Trophoblast cell (in vitro differentiated cells and primary cell): ENCODE results near the gene TENM4.
A peak's percentile ranks its signal among the peaks of the same experiment; 100 is the strongest.

Source experiments
- DNase-seq, 2 donors: peaks; one replicate each; pipeline ENCODE4 v3.0.0-alpha.2; 2016
- H2AFZ ChIP-seq: 2 replicates; pipeline ENCODE4 v1.6.1; 2013; ENCODE audit warnings: low read length, moderate library complexity, mild to moderate bottlenecking; ENCODE audit not compliant: insufficient read depth, poor library complexity
- H2AK5ac ChIP-seq: 2 replicates; pipeline ENCODE4 v1.6.1; 2013; ENCODE audit warnings: mild to moderate bottlenecking, low read length
- H2BK120ac ChIP-seq: 2 replicates; pipeline ENCODE4 v1.6.1; 2013; ENCODE audit warnings: low read length, mild to moderate bottlenecking, moderate library complexity; ENCODE audit not compliant: insufficient read depth, poor library complexity
- H2BK12ac ChIP-seq: 2 replicates; pipeline ENCODE4 v1.6.1; 2013; ENCODE audit warnings: mild to moderate bottlenecking, low read length, moderate library complexity
- H2BK5ac ChIP-seq: 2 replicates; pipeline ENCODE4 v1.6.1; 2013; ENCODE audit warnings: low read length, low read depth, moderate library complexity, mild to moderate bottlenecking; ENCODE audit not compliant: poor library complexity
- H3K14ac ChIP-seq: 2 replicates; pipeline ENCODE4 v1.6.1; 2013; ENCODE audit warnings: mild to moderate bottlenecking, low read length
- H3K18ac ChIP-seq: 2 replicates; pipeline ENCODE4 v1.6.1; 2013; ENCODE audit warnings: mild to moderate bottlenecking, low read length
- H3K23ac ChIP-seq: 2 replicates; pipeline ENCODE4 v1.6.1; 2013; ENCODE audit warnings: low read length
- H3K27ac ChIP-seq: 2 replicates; pipeline ENCODE4 v1.5.1; 2013; ENCODE audit warnings: low read depth, mild to moderate bottlenecking, inconsistent platforms, low read length, moderate library complexity
- H3K27me3 ChIP-seq: 2 replicates; pipeline ENCODE4 v1.6.1; 2013; ENCODE audit warnings: inconsistent platforms, mild to moderate bottlenecking, low read length, moderate library complexity; ENCODE audit not compliant: insufficient read depth
- H3K36me3 ChIP-seq, 2 experiments: 1 replicate in 1 of 2; 2 replicates in 1 of 2; pipeline ENCODE4 v1.6.1; 2013; ENCODE audit warnings: low read length in 2 of 2, mild to moderate bottlenecking in 2 of 2, moderate library complexity in 1 of 2; ENCODE audit not compliant: insufficient read depth in 2 of 2, control insufficient read depth in 1 of 2
- H3K4ac ChIP-seq: 2 replicates; pipeline ENCODE4 v1.6.1; 2013; ENCODE audit warnings: low read depth, mild to moderate bottlenecking, low read length, moderate library complexity
- H3K4me1 ChIP-seq, 2 experiments: 1 replicate in 1 of 2; 2 replicates in 1 of 2; pipeline ENCODE4 v1.6.1; 2013; ENCODE audit warnings: low read length in 2 of 2, mild to moderate bottlenecking in 2 of 2, moderate library complexity in 1 of 2; ENCODE audit not compliant: insufficient read depth in 2 of 2, control insufficient read depth in 1 of 2
- H3K4me2 ChIP-seq: 2 replicates; pipeline ENCODE4 v1.6.1; 2013; ENCODE audit warnings: inconsistent platforms, mild to moderate bottlenecking, low read length, moderate library complexity
- H3K4me3 ChIP-seq: 2 replicates; pipeline ENCODE4 v1.5.1; 2013; ENCODE audit warnings: mild to moderate bottlenecking, low read depth, low read length, inconsistent platforms
- H3K79me1 ChIP-seq: one replicate; pipeline ENCODE4 v1.6.1; 2013; ENCODE audit warnings: low read length
- H3K79me2 ChIP-seq: 2 replicates; pipeline ENCODE4 v1.6.1; 2013; ENCODE audit warnings: low read length, mild to moderate bottlenecking; ENCODE audit not compliant: control insufficient read depth, insufficient read depth, poor library complexity
- H3K9ac ChIP-seq: 2 replicates; pipeline ENCODE4 v1.6.1; 2013; ENCODE audit warnings: mild to moderate bottlenecking, low read length
- H3K9me3 ChIP-seq: 2 replicates; pipeline ENCODE4 v1.6.1; 2013; ENCODE audit warnings: low read depth, mild to moderate bottlenecking, control low read depth, inconsistent platforms, low read length; ENCODE audit not compliant: insufficient read depth
- H4K12ac ChIP-seq: 2 replicates; pipeline ENCODE4 v1.6.1; 2013; ENCODE audit warnings: low read depth, mild to moderate bottlenecking, low read length, moderate library complexity
- H4K8ac ChIP-seq: 2 replicates; pipeline ENCODE4 v1.6.1; 2013; ENCODE audit warnings: low read depth, mild to moderate bottlenecking, low read length, moderate library complexity
- H4K91ac ChIP-seq: one replicate; pipeline ENCODE4 v1.6.1; 2013; ENCODE audit warnings: low read depth, mild to moderate bottlenecking, low read length, moderate library complexity
- WGBS: extraction: QIAGEN DNeasy Blood & Tissue Kit; methylation state at CpG from one replicate; pipeline ENCODE4 v1.1.7; 2013; ENCODE audit warnings: missing lambda C conversion rate; ENCODE audit not compliant: insufficient read length, insufficient coverage; ENCODE audit errors: extremely low coverage; 5-methylcytosine and 5-hydroxymethylcytosine counted together

The TENM4 gene

GRCh38 chr11:78835646-78836045, 605.2 kb downstream of the TENM4 start:
- Histone ChIP-seq H3K4me1 (peaks cover 5 to 14% of the 10 kb centered on the region in 2 experiments), H4K12ac (no peak overlapping the region)
- DNase-seq = no peak

GRCh38 chr11:78834886-78835285, 605.9 kb downstream of the TENM4 start:
- no peak overlapping the region for H3K4me2 ChIP-seq
- WGBS = no CpG with 5 or more reads among the region's 4 CpGs

More at GRCh38 chr11:78835646-78836045, 605.2 kb downstream of the TENM4 start:
- H3K27me3 ChIP-seq = no peaks in the 10 kb centered on the region
- no peak overlapping the region for H3K14ac ChIP-seq
- no peak overlapping the region for H2BK120ac ChIP-seq
- no peaks in the 10 kb centered on the region for H3K79me1 ChIP-seq
- H3K9ac ChIP-seq = no peak overlapping the region
- H2BK12ac ChIP-seq = no peak overlapping the region
- no peak overlapping the region for H3K18ac ChIP-seq
- peak overlapping the region; percentile 17 for H3K27ac ChIP-seq
- no peak overlapping the region for H3K4ac ChIP-seq
- H2AFZ ChIP-seq = no peak overlapping the region
- no peaks in the 10 kb centered on the region for H3K9me3 ChIP-seq
- no CpG with 5 or more reads among the region's 5 CpGs for WGBS
- H3K23ac ChIP-seq = no peak overlapping the region
- H3K79me2 ChIP-seq = no peaks in the 10 kb centered on the region
- peaks cover 0 to 2% of the 10 kb centered on the region in 2 experiments for H3K36me3 ChIP-seq
- H3K4me3 ChIP-seq = no peak overlapping the region
- no peak overlapping the region for H2BK5ac ChIP-seq
- no peak overlapping the region for H4K91ac ChIP-seq
- no peak overlapping the region for H2AK5ac ChIP-seq
- H3K4me2 ChIP-seq = no peak overlapping the region
- H4K8ac ChIP-seq = no peak overlapping the region

GRCh38 chr11:78833237-78833636, 607.6 kb downstream of the TENM4 start:
- no peak overlapping the region for H3K4ac ChIP-seq
- H3K9ac ChIP-seq = no peak overlapping the region
- no peaks in the 10 kb centered on the region for H3K79me2 ChIP-seq
- H2AK5ac ChIP-seq = no peak overlapping the region
- peak in 1 of 2 donors; percentile 18 for DNase-seq
- no peaks in the 10 kb centered on the region for H3K27me3 ChIP-seq
- no peaks in the 10 kb centered on the region for H3K9me3 ChIP-seq
- no peak overlapping the region for H4K8ac ChIP-seq
- no peak overlapping the region for H4K91ac ChIP-seq
- no peak overlapping the region for H2BK120ac ChIP-seq
- no peak overlapping the region for H2BK12ac ChIP-seq
- no peak overlapping the region for H3K23ac ChIP-seq
- H2AFZ ChIP-seq = no peak overlapping the region
- H3K27ac ChIP-seq = no peak overlapping the region
- H3K4me1 ChIP-seq = peaks cover 13 to 23% of the 10 kb centered on the region in 2 experiments
- no peak overlapping the region for H4K12ac ChIP-seq
- WGBS = no CpG with 5 or more reads among the region's 2 CpGs
- H3K14ac ChIP-seq = no peak overlapping the region
- H2BK5ac ChIP-seq = no peak overlapping the region
- H3K4me3 ChIP-seq = no peak overlapping the region
- no peak overlapping the region for H3K4me2 ChIP-seq
- peaks cover 0 to 2% of the 10 kb centered on the region in 2 experiments for H3K36me3 ChIP-seq
- H3K18ac ChIP-seq = no peak overlapping the region
- peaks cover 3% of the 10 kb centered on the region for H3K79me1 ChIP-seq

More at GRCh38 chr11:78834886-78835285, 605.9 kb downstream of the TENM4 start:
- no peak overlapping the region for H3K4me3 ChIP-seq
- no peak overlapping the region for H2AFZ ChIP-seq
- peaks cover 0 to 2% of the 10 kb centered on the region in 2 experiments for H3K36me3 ChIP-seq
- H4K12ac ChIP-seq = no peak overlapping the region
- H3K18ac ChIP-seq = no peak overlapping the region
- H2BK12ac ChIP-seq = peak overlapping the region; percentile 55
- H3K4ac ChIP-seq = no peak overlapping the region
- no peak overlapping the region for H3K9ac ChIP-seq
- no peak overlapping the region for H2BK120ac ChIP-seq
- H4K91ac ChIP-seq = peak overlapping the region; percentile 22
- H2BK5ac ChIP-seq = no peak overlapping the region
- H4K8ac ChIP-seq = peak overlapping the region; percentile 35
- H3K79me2 ChIP-seq = no peaks in the 10 kb centered on the region
- peak overlapping the region; percentile 64 for H3K14ac ChIP-seq
- no peaks in the 10 kb centered on the region for H3K79me1 ChIP-seq
- no peak overlapping the region for H3K23ac ChIP-seq
- no peak overlapping the region for H3K27ac ChIP-seq
- no peaks in the 10 kb centered on the region for H3K27me3 ChIP-seq
- no peak for DNase-seq
- H3K9me3 ChIP-seq = no peaks in the 10 kb centered on the region
- H3K4me1 ChIP-seq = peaks cover 9 to 20% of the 10 kb centered on the region in 2 experiments
- H2AK5ac ChIP-seq = no peak overlapping the region

GRCh38 chr11:78832226-78832947, 608.4 kb downstream of the TENM4 start:
- peaks cover 0 to 2% of the 10 kb centered on the region in 2 experiments for H3K36me3 ChIP-seq
- H4K91ac ChIP-seq = no peak overlapping the region
- no peak overlapping the region for H3K9ac ChIP-seq
- H3K4me1 ChIP-seq = peaks cover 13 to 23% of the 10 kb centered on the region in 2 experiments
- H3K23ac ChIP-seq = no peak overlapping the region
- H3K18ac ChIP-seq = no peak overlapping the region
- no peak overlapping the region for H2BK120ac ChIP-seq
- no peak for DNase-seq
- no CpG with 5 or more reads among the region's 7 CpGs for WGBS
- H3K9me3 ChIP-seq = no peaks in the 10 kb centered on the region
- no peak overlapping the region for H3K27ac ChIP-seq
- no peak overlapping the region for H3K4me3 ChIP-seq
- no peak overlapping the region for H3K14ac ChIP-seq
- no peaks in the 10 kb centered on the region for H3K79me2 ChIP-seq
- H3K79me1 ChIP-seq = peaks cover 3% of the 10 kb centered on the region
- no peak overlapping the region for H2BK5ac ChIP-seq
- no peak overlapping the region for H3K4ac ChIP-seq
- H4K12ac ChIP-seq = no peak overlapping the region
- H3K27me3 ChIP-seq = no peaks in the 10 kb centered on the region
- H2AK5ac ChIP-seq = no peak overlapping the region
- H2AFZ ChIP-seq = no peak overlapping the region
- H2BK12ac ChIP-seq = no peak overlapping the region
- no peak overlapping the region for H4K8ac ChIP-seq
- no peak overlapping the region for H3K4me2 ChIP-seq
